HCT116 (cell line): ENCODE data around the gene TCTA. TPM values are rescaled to one million over a fixed set of nuclear protein-coding genes. Genes with fewer than 3 reads are reported as not detected.

ENCODE experiments used
- ATAC-seq: fragments of 200-7000 bp; cut with Tn5 transposase; 2 replicates; pipeline ENCODE4 v1.9.1; 2020; ENCODE audit warnings: mild to moderate bottlenecking, moderate library complexity
- BruUV-seq: library from RNA; stranded (reverse); fragments of 400-500 nt; replicated peaks from 2 replicates; lab custom pipeline; 2021; lab: Mats Ljungman, UMichigan
- CTCF ChIA-PET: fragments of 300-600 bp; sonication (Branson Sonifier 250); formaldehyde crosslinking; loops from one replicate; lab custom pipeline; 2021; ENCODE audit warnings: antibody characterized with exemption; lab: Charles Lee
- POLR2A ChIA-PET: fragments of 300-600, 350-600 bp; sonication (Branson Sonifier 250); formaldehyde crosslinking; loops from one replicate; lab custom pipeline; 2021; ENCODE audit warnings: antibody characterized with exemption; lab: Charles Lee
- RAD21 ChIA-PET, 2 experiments: fragments of 300-600 bp; sonication (Branson Sonifier 250); formaldehyde crosslinking; loops; one replicate each; lab custom pipeline; 2023; ENCODE audit warnings: low total read pairs in 2 of 2; ENCODE audit not compliant: uncharacterized antibody in 2 of 2, unreplicated experiment in 2 of 2, low non-redundant PET in 1 of 2; lab: Charles Lee
- DNase-seq: peaks from one replicate; pipeline ENCODE4 v3.0.0-alpha.2; 2010; ENCODE audit warnings: low read depth, low spot score
- H2AFZ ChIP-seq: fragments of 200-600 bp; shearing (Covaris generic), sonication (generic); 2 replicates; pipeline ENCODE4 v1.6.1; 2017; ENCODE audit warnings: low read depth, mixed run types, mixed read lengths, antibody characterized with exemption, low read length; ENCODE audit not compliant: poor library complexity, severe bottlenecking
- H3K27ac ChIP-seq: 2 replicates; pipeline ENCODE4 v1.5.1; 2012; ENCODE audit warnings: low read depth, low read length
- H3K27me3 ChIP-seq: fragments of 200-600 bp; sonication (generic); 2 replicates; pipeline ENCODE4 v1.6.1; 2016; ENCODE audit warnings: mixed run types, low read length, mixed read lengths; ENCODE audit not compliant: insufficient read depth
- H3K36me3 ChIP-seq, 2 experiments: fragments of 200-500 bp in 1 of 2; fragments of 200-600 bp in 1 of 2; sonication (Bioruptor generic) in 1 of 2; sonication (generic) in 1 of 2; 2 replicates each; pipeline versions ENCODE4 v1.5.1 to v1.6.1; 2014 to 2016; ENCODE audit warnings: low read length in 2 of 2, inconsistent platforms in 1 of 2, mixed read lengths in 1 of 2, mixed run types in 1 of 2; ENCODE audit not compliant: insufficient read depth in 2 of 2, control insufficient read depth in 1 of 2
- H3K4me1 ChIP-seq, 2 experiments: fragments of 200-600 bp in 1 of 2; sonication (generic) in 1 of 2; 2 replicates each; pipeline versions ENCODE4 v1.5.1 to v1.6.1; 2012 to 2017; ENCODE audit warnings: low read length in 2 of 2, inconsistent platforms in 1 of 2, mild to moderate bottlenecking in 1 of 2, mixed read lengths in 1 of 2, mixed run types in 1 of 2, moderate library complexity in 1 of 2; ENCODE audit not compliant: insufficient read depth in 2 of 2, control insufficient read depth in 1 of 2
- H3K4me2 ChIP-seq: fragments of 200-600 bp; sonication (generic); 2 replicates; pipeline ENCODE4 v1.6.1; 2017; ENCODE audit warnings: mixed run types, low read length, mixed read lengths
- H3K4me3 ChIP-seq, 2 experiments: fragments of 200-600 bp in 1 of 2; sonication (generic) in 1 of 2; replicated peaks in 1 of 2; 2 replicates each; pipeline ENCODE4 v1.5.1; 2011 to 2016; ENCODE audit warnings: low read length in 2 of 2, control low read depth in 1 of 2, low read depth in 1 of 2, mild to moderate bottlenecking in 1 of 2, mixed read lengths in 1 of 2, mixed run types in 1 of 2
- H3K79me2 ChIP-seq: fragments of 200-600 bp; sonication (generic); 2 replicates; pipeline ENCODE4 v1.6.1; 2017; ENCODE audit warnings: mild to moderate bottlenecking, mixed run types, low read length, moderate library complexity, mixed read lengths; ENCODE audit not compliant: insufficient read depth
- H3K9ac ChIP-seq: fragments of 200-600 bp; sonication (generic); 2 replicates; pipeline ENCODE4 v1.6.1; 2016; ENCODE audit warnings: low read length, mixed read lengths
- H3K9me2 ChIP-seq: fragments of 200-600 bp; sonication (generic), shearing (Covaris generic); 2 replicates; pipeline ENCODE4 v1.6.1; 2017; ENCODE audit warnings: mixed run types, mild to moderate bottlenecking, moderate library complexity; ENCODE audit not compliant: insufficient read depth
- H3K9me3 ChIP-seq, 2 experiments: fragments of 200-500 bp in 1 of 2; fragments of 200-600 bp in 1 of 2; sonication (Bioruptor generic) in 1 of 2; sonication (generic) in 1 of 2; 2 replicates each; pipeline ENCODE4 v1.6.1; 2014 to 2017; ENCODE audit warnings: low read length in 2 of 2, mixed read lengths in 2 of 2, inconsistent platforms in 1 of 2, low read depth in 1 of 2, mild to moderate bottlenecking in 1 of 2, mixed run types in 1 of 2, moderate library complexity in 1 of 2; ENCODE audit not compliant: control insufficient read depth in 1 of 2, insufficient read depth in 1 of 2
- H4K20me1 ChIP-seq: fragments of 200-600 bp; sonication (generic), shearing (Covaris generic); 2 replicates; pipeline ENCODE4 v1.6.1; 2017; ENCODE audit warnings: mixed run types, mild to moderate bottlenecking, moderate library complexity; ENCODE audit not compliant: insufficient read depth
- CBX3 ChIP-seq: IDR thresholded peaks from 2 replicates; pipeline ENCODE4 v1.6.1; 2012; ENCODE audit warnings: low read depth
- ELF1 ChIP-seq: IDR thresholded peaks from 2 replicates; pipeline ENCODE4 v1.6.1; 2012; ENCODE audit warnings: low read depth, borderline replicate concordance
- EZH2 ChIP-seq: fragments of 200-600 bp; sonication (generic); IDR thresholded peaks from 2 replicates; pipeline ENCODE4 v1.6.1; 2017; ENCODE audit warnings: antibody characterized with exemption, mixed run types
- MAX ChIP-seq: IDR thresholded peaks from 2 replicates; pipeline ENCODE4 v1.6.1; 2012
- POLR2A ChIP-seq: IDR thresholded peaks from 2 replicates; pipeline ENCODE4 v1.7.0; 2011; ENCODE audit warnings: borderline replicate concordance; ENCODE audit not compliant: insufficient read depth, insufficient read length; ENCODE audit errors: extremely low read depth
- POLR2AphosphoS5 ChIP-seq: IDR thresholded peaks from 2 replicates; pipeline ENCODE4 v1.6.1; 2011; ENCODE audit warnings: mild to moderate bottlenecking, low read depth, low read length, moderate library complexity
- RAD21 ChIP-seq: IDR thresholded peaks from 2 replicates; pipeline ENCODE4 v1.6.1; 2012; ENCODE audit warnings: low read depth, mild to moderate bottlenecking
- SRF ChIP-seq: IDR thresholded peaks from 2 replicates; pipeline ENCODE4 v1.6.1; 2012; ENCODE audit warnings: low read depth
- ZNF274 ChIP-seq: fragments of 200-500 bp; sonication (Bioruptor generic); IDR thresholded peaks from 2 replicates; pipeline ENCODE4 v1.6.1; 2014; ENCODE audit warnings: mild to moderate bottlenecking, low read depth, low read length, inconsistent platforms
- intact Hi-C: fragments of 100-400 bp; cut with micrococcal nuclease; formaldehyde crosslinking; loops from 2 replicates; pipeline ENCODE4 v1.10.0; 2022
- total RNA-seq: library from RNA; stranded (reverse); gene quantifications from one replicate; pipeline ENCODE4 v1.2.1, GENCODE V29; 2021; ENCODE audit not compliant: unreplicated experiment
- TF ChIP-seq, protein P1 (sequence below): IDR thresholded peaks from 2 replicates; pipeline ENCODE4 v1.6.1; 2012; ENCODE audit warnings: low read depth
- TF ChIP-seq, protein P2 (sequence below): IDR thresholded peaks from 2 replicates; pipeline ENCODE4 v1.6.1; 2011; ENCODE audit warnings: mild to moderate bottlenecking, low read length, moderate library complexity; ENCODE audit not compliant: insufficient replicate concordance; ENCODE audit errors: extremely low read depth

Gene TCTA
- total RNA-seq, 1 experiment from 2014 or later, result 11.9 TPM

GRCh38 chr3:49410066-49410845 is 2.0 kb upstream of the TCTA start:
- Histone ChIP-seq H4K20me1 (peaks cover 37% of the 10 kb centered on the region; the same call in 1 of the 2 replicates), H3K27ac (peak overlapping the region; percentile 95; the same call in 1 of the 2 replicates), H3K36me3 (peaks cover 0 to 5% of the 10 kb centered on the region in 2 experiments; a peak in 1 of 4 replicates), H3K9ac (peak overlapping the region; percentile 98), H3K9me3 (no peaks in the 10 kb centered on the region), H3K4me2 (peak overlapping the region; percentile 88), H3K4me1 (peaks cover 39 to 57% of the 10 kb centered on the region in 2 experiments; a peak in 3 of 4 replicates), H2AFZ (no peak overlapping the region), H3K79me2 (peaks cover 82% of the 10 kb centered on the region), H3K9me2 (no peaks in the 10 kb centered on the region)
- DNase-seq, result no peak
- ChIA-PET POLR2A (no interaction called here), CTCF (no interaction called here), RAD21 (no interaction called here)
- TSS peak; percentile 74 for BruUV-seq
- intact Hi-C loops, result no loop called here
- TF ChIP-seq ELF1, result no peak
- TF ChIP-seq, all 23 proteins: peak for 0
- Histone ChIP-seq H3K27me3 (no peaks in the 10 kb centered on the region), H3K4me3 (peak overlapping the region; percentile 76 to 95)
- no peak for ATAC-seq

DNA sequence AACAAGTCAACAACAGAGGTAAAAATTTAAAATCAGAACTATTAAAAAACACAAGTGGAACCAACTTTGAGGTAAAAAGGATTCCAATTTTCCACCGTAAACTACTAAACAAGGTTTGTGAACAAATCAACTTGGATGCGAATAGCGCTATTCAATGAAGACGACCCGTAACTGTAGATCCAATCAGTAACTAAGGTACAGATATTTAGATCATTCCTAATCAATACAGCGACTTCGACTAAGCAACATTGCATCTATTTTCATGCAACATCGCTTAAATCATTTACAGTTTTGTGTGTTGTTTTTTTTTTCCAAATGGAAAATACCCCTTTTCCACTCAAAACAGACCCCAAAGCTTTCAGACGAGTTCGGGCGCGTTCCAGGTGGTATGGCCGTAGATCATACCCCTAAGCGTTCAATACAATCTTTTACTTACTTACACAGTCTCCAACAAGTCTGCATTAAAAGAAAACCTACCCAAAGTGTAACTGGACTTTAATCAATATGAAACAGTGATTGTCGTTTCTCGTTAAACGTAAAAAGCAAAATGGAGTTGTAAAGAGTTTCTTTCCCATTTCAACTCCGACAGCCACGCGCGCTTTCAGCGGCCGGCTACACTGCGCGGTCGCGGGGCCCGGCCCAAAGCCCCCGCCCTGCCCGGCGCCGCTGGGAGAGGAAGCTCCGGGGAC is 1.2 kb upstream of the TCTA start:
- no peaks in the 10 kb centered on the region for H3K27me3 ChIP-seq
- peak overlapping the region; percentile 76 to 95 for H3K4me3 ChIP-seq
- H3K9me3 ChIP-seq, result no peaks in the 10 kb centered on the region
- no peak for DNase-seq
- H3K79me2 ChIP-seq, result peaks cover 75% of the 10 kb centered on the region
- POLR2A ChIA-PET, result interaction anchor here (0.8 to 2.3 kb wide), 2 partner anchors 42 to 71 kb away, joined by 7 to 13 read pairs; partner anchors contain the start of gene USP4
- peak overlapping the region; percentile 88 for H3K4me2 ChIP-seq
- peaks cover 37% of the 10 kb centered on the region; the same call in 1 of the 2 replicates for H4K20me1 ChIP-seq
- CTCF ChIA-PET, result no interaction called here
- H3K9me2 ChIP-seq, result no peaks in the 10 kb centered on the region
- intact Hi-C loops, result no loop called here
- H3K36me3 ChIP-seq, result peaks cover 0 to 13% of the 10 kb centered on the region in 2 experiments; a peak in 1 of 4 replicates
- H3K9ac ChIP-seq, result peak overlapping the region; percentile 98
- peak overlapping the region; percentile 95 for H3K27ac ChIP-seq
- BruUV-seq, result no TSS peak
- peaks cover 39 to 57% of the 10 kb centered on the region in 2 experiments; a peak in 3 of 4 replicates for H3K4me1 ChIP-seq
- RAD21 ChIA-PET, result no interaction called here
- ATAC-seq, result no peak
- no peak overlapping the region for H2AFZ ChIP-seq
- TF ChIP-seq, protein P1, sequence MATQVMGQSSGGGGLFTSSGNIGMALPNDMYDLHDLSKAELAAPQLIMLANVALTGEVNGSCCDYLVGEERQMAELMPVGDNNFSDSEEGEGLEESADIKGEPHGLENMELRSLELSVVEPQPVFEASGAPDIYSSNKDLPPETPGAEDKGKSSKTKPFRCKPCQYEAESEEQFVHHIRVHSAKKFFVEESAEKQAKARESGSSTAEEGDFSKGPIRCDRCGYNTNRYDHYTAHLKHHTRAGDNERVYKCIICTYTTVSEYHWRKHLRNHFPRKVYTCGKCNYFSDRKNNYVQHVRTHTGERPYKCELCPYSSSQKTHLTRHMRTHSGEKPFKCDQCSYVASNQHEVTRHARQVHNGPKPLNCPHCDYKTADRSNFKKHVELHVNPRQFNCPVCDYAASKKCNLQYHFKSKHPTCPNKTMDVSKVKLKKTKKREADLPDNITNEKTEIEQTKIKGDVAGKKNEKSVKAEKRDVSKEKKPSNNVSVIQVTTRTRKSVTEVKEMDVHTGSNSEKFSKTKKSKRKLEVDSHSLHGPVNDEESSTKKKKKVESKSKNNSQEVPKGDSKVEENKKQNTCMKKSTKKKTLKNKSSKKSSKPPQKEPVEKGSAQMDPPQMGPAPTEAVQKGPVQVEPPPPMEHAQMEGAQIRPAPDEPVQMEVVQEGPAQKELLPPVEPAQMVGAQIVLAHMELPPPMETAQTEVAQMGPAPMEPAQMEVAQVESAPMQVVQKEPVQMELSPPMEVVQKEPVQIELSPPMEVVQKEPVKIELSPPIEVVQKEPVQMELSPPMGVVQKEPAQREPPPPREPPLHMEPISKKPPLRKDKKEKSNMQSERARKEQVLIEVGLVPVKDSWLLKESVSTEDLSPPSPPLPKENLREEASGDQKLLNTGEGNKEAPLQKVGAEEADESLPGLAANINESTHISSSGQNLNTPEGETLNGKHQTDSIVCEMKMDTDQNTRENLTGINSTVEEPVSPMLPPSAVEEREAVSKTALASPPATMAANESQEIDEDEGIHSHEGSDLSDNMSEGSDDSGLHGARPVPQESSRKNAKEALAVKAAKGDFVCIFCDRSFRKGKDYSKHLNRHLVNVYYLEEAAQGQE, result no peak
- TF ChIP-seq CBX3 (no peak), EZH2 (no peak), MAX (no peak), RAD21 (no peak), ZNF274 (no peak), SRF (no peak), POLR2AphosphoS5 (no peak), POLR2A (no peak)
- TF ChIP-seq, protein P2, sequence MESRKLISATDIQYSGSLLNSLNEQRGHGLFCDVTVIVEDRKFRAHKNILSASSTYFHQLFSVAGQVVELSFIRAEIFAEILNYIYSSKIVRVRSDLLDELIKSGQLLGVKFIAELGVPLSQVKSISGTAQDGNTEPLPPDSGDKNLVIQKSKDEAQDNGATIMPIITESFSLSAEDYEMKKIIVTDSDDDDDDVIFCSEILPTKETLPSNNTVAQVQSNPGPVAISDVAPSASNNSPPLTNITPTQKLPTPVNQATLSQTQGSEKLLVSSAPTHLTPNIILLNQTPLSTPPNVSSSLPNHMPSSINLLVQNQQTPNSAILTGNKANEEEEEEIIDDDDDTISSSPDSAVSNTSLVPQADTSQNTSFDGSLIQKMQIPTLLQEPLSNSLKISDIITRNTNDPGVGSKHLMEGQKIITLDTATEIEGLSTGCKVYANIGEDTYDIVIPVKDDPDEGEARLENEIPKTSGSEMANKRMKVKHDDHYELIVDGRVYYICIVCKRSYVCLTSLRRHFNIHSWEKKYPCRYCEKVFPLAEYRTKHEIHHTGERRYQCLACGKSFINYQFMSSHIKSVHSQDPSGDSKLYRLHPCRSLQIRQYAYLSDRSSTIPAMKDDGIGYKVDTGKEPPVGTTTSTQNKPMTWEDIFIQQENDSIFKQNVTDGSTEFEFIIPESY, result no peak
